ENCODE data around the gene SECTM1.
A peak's percentile ranks its signal among the peaks of the same experiment; 100 is the strongest.

Gene SECTM1

GRCh38 chr17:82327289-82327688 is 6.3 kb downstream of the SECTM1 start:
- DNase-seq: no peak

DNA sequence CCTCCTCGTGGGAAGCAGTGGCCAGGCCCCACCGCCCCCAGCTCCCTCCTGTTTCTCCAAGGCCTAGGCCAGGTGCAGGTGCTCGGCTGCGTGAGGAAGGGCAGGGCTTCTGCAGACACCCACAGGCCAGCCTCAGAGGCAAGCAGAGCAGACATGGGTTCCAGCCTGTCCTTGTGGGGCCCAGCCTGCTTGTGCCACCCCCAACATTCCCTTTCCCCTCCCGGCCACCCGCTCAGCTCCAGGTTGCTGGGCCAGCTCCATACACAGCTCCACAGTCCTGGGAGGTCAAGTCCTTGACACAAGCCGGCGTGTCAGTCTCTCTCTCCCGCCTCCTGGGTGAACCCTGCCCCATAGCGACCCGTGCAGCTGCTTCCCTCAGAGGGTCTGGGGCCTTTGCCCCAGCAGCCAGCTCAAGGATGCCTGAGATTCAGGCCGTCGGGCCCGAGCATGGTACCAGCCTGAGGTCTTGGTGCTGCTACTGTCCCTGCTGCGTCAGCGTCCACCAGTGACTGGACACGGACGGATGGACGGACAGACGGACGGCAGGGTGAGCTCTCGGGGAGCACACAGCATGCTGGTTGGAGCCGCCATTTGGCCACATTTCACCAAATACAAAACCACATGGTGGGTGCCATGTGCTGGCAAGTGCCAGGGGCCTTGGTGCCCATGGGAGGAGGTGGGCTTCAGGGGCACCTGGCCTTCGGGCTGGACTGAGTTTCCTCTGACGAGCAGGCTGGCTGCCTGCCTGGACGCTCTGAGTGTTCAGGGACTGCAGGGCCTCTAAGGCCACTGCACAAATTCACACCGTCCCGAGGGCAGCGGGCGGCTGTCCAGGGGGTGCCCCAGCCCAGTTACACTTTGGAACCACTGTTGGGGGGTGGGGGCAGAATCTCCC is 8.0 kb downstream of the SECTM1 start:
- no peak for DNase-seq

- no peak for DNase-seq
Measured at GRCh38 chr17:82324566-82325285, 8.8 kb downstream of the SECTM1 start.

DNA sequence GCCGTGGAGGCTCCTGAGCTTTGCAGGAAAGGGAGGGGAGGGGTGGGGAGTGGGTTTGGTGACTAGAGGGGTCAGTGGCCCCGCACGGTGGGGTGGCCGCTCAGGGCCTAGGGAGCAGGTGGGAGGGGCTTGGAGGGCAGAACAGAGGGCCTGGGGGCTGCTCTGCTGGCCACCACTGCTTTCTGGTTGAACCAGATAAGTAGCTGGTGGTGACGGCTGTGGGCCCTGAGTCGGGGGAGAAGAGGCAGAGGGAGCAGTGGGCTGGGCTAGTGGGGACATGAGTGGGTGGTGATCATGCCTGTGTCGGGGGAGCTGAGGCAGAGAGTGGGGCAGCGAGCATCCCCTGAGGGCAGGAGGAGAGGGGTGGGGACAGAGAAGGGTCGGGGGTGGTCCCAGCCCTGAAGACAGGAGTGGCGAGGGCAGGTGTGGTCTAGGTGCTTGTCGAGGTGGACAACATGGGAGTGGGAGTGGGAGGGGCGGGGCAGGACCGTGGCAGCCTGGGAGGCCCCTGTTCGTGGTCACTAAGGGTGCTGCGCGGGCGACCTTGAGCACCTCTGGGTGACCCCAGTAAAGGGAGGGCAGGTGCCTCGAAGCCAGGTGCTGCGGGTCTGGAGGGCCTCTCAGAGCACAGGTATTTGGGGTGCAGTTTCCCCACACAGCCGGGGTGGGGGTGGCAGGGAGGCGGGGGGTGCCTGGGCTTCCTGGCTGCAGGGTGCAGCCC is 9.9 kb downstream of the SECTM1 start:
- DNase-seq: no peak

- no peak for DNase-seq
Measured at GRCh38 chr17:82322526-82323453, 10.8 kb downstream of the SECTM1 start.

DNA sequence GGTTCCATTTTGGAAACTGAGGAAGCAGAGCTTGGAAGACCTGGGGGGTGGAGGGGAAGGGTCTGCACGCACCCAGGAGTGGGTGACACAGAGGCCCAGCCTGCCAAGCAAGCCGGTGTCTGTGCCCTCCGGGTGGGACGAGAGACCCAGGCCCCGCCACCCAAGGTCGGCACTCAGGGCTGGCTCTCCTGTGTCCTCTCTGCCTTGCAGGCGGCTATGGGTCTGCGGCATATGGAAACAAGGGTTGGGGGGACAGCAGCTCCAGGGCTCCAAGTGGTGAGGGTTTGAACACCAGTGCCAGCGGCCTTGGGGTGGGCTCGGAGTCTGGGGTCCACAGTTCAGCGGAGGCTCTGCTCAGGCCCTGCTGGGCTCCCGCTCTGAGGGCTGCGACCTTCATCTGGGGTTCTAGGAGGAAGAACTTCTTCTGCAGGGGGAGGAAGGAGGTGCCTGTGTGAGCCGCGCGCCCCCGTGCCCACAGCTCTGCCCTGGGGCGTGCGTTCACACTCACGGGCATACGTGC is 11.6 kb downstream of the SECTM1 start:
- no peak for DNase-seq

- DNase-seq: peak; percentile 38
Measured at GRCh38 chr17:82320956-82321927, 12.3 kb downstream of the SECTM1 start.

DNA sequence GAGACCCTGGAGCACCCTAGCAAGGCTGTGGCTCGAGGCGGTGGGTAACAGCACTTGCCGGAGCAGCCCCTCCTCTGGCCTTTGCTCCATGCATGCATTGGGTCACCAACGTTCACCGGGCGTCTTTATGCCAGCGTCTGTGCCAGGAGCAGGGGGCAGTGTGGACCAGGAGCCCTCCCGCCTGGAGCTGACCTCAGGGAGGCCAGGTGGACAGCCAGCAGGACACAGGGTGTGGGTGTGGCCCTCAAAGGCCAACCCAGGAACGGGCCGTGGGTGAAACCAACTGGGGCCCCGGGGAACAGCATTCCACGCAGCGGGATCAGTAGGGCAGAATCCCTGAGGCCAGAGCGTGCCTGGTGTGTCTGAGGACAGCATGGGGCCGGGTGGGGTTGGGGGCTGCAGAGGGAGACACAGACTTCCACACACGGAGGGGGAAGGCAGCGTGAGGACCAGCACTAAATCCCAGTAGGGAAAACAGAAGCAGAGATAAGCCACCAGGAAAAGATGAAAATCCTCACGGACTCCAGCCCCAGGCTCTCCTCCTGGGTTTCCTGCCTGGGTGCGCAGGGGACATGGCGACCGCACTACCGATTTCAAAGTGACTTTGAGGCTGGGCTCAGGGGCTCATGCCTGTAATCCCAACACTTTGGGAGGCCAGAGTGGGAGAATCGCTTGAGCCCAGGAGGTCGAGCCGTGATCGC is 13.3 kb downstream of the SECTM1 start:
- no peak for DNase-seq

DNA sequence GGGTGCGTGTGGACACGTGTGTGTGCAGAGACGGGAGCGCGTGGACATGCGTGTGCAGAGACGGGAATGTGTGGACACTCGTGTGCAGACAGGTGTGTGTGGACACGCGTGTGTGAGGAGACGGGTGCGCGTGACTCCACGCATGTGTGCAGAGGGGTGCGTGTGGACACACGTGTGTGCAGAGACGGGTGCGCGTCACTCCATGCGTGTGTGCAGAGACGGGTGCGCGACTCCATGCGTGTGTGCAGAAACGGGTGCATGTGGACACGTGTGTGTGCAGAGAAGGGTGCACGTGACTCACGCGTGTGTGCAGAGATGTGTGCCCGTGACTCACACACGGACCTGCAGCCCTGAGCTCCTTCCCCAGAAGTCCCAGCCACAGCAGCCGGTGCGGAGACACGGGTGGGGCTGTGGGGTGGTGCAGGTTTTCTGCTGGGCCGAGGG is 13.9 kb downstream of the SECTM1 start:
- no peak for DNase-seq

GRCh38 chr17:82318772-82319606 is 14.6 kb downstream of the SECTM1 start:
- no peak for DNase-seq

DNA sequence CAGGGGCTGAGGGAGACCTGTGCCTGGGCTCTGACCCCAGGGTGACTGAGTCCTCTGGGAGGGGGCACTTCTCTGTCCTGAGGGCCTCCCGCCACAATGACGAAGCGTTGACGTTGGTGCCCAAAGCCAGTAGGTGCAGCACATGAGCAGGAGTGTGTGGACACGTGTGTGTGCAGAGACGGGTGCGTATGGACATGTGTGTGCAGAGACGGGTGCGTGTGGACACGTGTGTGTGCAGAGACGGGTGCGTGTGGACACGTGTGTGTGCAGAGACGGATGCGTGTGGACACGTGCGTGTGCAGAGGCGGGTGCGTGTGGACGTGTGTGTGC is 15.4 kb downstream of the SECTM1 start:
- DNase-seq: no peak

DNA sequence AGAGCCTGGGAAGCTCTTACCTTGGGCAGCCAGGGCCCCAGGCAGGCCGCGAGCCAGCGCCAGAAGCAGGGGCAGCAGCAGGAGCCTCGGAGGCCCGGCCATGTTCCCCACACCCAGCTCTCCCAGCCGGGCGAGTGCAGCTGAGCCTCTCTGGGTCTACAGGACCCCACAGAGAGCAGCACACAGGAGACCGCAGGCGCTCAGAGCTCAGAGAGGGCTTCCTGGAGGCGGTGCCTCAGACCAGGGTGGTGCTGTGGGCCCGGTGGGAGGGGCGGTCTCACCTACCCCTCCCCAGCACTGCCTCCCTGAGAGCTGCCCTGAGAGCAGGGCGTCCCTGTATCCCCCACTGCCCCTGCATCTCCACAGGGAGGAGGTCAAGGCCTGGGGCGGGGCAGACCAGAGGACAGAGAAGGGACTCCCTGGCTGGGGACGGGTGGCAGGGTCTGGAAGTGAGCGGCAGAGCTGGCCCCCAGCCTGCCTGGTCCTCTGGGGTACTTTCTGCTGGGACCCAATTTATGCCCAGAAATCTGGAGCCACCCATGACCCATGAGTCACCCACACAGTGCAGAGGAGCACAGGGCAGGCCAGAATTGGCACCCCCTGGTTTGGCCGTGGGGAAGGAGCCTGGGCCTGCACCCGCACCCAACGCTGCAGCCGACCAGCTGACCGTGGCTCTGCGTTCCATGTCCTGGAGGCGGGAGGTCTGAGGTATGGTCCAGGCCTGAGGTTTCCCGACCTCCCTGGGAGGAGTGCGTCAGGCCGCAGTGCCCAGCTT is 16.0 kb downstream of the SECTM1 start, which contains the start of gene CD7:
Gene CD7, minus strand, starts transcription at position 215 of the 775 bp plus-strand sequence. Its CDS starts 113 bp downstream, at position 102.
- no peak for DNase-seq

DNA sequence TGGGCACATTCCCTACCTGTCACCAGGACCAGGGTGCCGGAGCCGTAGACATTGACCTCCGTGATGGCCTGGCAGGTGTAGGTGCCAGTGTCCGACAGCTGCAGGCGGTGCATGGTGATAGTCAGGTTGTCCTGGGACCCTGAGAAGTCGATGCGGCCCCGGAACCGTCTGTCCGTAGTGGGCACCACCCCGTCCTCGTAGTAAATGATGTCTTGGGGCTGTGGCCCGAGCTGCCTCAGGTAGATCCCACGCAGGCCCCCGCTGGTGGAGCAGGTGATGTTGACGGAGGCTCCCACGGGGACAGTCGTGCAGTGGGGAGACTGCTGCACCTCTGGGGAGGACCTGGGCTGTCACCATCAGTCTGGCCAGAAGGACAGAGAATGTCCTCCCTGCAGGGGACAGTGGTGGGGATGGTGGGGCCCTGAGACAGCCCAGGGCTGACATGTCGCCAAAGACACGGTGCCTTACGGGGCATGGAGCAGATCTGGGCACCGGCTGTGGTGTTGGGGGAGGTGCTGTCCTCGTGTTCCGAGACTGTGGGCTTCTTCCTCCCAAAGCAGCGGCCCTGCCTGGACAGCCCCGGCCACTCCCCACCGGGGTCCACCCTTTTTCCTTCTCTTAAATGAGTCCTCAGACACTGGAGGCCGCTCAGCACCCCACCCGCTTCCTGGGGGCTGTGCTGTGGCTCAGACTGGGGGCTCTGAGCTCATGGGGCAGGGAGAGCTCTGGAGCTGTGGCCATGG is 16.7 kb downstream of the SECTM1 start:
- no peak for DNase-seq

DNA sequence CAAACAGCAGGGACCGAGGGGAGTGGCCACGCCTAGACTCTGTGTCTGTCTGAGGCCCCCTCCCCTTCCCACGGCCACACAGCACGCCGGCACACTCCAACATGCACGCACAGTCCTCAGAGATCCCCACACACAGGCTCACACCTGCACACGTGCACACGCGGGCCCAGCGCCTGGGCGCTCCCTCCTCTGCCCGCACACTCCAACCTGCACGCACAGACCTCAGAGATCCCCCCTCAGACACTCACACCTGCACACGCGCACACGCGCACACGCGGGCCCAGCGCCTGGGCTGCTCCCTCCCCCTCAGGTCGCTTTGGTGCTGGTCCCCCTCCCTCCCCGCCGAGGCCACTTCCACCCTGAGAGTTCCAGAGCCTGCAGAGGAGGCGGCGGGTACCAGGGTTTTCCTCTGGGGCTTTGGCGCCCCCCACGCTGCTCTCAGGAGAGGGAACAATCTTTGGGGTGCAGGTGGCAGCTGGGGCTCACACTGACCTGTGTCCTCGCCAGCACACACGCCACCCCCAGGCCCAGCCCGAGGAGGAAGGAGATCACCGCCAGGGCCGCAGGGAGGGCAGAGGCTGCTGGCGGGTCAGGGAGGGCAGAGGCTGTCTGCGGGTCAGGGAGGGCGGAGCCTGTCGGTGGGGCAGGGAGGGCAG is 17.7 kb downstream of the SECTM1 start:
- DNase-seq: no peak

DNA sequence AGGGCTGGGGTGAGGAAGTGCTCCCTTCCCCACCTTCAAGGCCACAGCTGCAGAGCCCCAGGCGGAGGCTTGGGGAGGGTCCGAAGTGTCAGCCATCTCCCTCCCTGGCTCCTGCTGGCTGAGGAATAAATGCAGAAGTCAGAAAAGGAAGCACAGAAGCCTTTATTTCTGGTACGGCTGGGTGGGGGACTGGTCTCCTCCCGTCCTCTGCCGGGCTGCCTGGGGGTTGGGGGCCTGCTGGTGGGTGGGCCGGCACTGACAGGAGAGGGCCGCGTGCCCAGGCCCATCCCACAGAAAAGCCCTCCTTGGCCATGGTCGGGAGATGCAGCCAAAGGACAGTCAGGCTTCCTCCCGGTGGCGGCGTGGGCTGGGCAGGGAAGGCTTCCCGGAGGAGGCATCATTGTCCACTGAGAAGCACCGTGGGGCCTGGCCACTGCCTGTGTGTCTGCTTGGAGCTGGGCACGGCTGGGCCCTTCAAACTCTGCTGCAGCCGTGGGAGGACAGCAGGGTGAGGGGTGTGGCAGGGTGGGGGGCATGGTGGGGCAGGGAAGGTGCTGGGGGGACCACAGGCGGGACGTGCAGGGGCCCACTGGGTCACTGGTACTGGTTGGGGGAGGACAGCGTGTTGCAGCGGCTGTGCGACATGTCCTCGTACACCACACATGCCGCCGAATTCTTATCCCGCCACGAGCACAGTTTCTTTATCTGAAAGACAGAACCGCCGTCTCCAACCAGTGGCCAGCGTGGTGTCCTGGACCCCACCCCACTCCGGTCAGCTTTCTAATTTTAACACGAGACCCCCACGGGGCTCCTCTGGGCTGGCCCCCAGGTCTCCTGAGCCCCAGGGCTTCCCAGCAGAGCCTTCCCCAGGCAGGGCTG is 18.6 kb downstream of the SECTM1 start:
- DNase-seq: peak; percentile 22

Measured in inflammatory macrophage treated with lipopolysaccharide for 4 hours (primary cell).